MM.1S (cell line): Measurements from ENCODE around the gene FHIT.

Experiments
- CTCF ChIP-seq: fragments of 300-600 bp; sonication (generic); IDR thresholded peaks from 2 replicates; pipeline ENCODE4 v1.5.1; 2016; ENCODE audit warnings: antibody characterized with exemption, low read length, mixed read lengths
- EZH2 ChIP-seq: fragments of 300-600 bp; sonication (generic); optimal IDR thresholded peaks from 2 replicates; pipeline ENCODE3; 2017; ENCODE audit warnings: low read depth, mild to moderate bottlenecking, antibody characterized with exemption, low read length, mixed read lengths
- EZH2phosphoT487 ChIP-seq: fragments of 300-600 bp; sonication (generic); IDR thresholded peaks from 2 replicates; pipeline ENCODE4 v1.6.1; 2018; ENCODE audit warnings: antibody characterized with exemption, low read length

- no peak for TF ChIP-seq EZH2
- TF ChIP-seq CTCF = no peak
- no peak for TF ChIP-seq EZH2phosphoT487
These were observed 1117.7 kb downstream of the FHIT start for GRCh38 chr3:60133269-60134162.
